ENCODE data around the gene HMGA1. TPM values are rescaled to one million over a fixed set of nuclear protein-coding genes. Genes with fewer than 3 reads are reported as not detected.
A peak's percentile ranks its signal among the peaks of the same experiment; 100 is the strongest.

The HMGA1 gene
- total RNA-seq, 1 donor from 2014 or later = 355 TPM

DNA sequence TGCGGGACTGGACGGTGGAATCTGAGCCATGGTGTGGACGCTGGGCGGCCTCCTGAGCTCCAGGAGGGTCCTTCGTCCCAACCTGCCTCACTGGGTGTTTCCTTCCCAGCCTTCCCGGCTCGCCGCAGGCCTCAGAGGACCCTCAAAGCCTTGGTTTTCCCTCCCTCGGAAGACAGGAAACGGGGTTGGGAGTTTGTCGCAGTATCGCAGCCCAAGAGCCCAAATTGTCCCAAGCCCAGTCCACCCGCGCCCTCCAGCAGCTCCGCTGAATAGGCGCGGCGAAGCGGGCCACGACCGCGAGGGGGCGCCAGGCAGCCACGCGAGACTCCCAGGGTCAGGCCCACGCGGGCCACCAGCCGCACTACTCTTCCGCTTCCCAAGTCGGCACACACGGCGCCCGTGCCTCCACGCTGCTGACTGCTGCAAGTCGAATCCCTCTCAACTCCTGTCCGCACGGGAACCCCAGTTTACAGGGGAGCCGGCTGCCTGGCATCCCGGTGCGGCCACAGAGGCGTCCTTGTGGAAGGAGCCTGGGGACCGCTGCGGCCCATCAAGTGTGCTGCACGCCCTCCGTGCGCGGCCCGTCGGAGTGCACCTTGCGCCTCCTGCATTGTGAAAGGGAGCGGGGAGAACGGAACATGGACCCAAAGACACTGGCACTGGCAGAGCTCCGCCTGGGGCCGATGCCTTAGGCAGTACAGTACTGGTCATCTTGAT is 40.4 kb upstream of the HMGA1 start:
- H3K4me1 Mint-ChIP-seq (ENCODE audit: unreplicated experiment) = no peaks in the 10 kb centered on the region
- no peaks in the 10 kb centered on the region for H3K36me3 Mint-ChIP-seq
- TF ChIP-seq CTCF (conservative IDR thresholded peaks at IDR 0.05) = peak; percentile 96
- DNase-seq (ENCODE audit: extremely low spot score, unreplicated experiment) = peak; percentile 88
- H3K9me3 Mint-ChIP-seq = no peaks in the 10 kb centered on the region
- peaks cover 8% of the 10 kb centered on the region for H3K27me3 Mint-ChIP-seq
- peak overlapping the region; percentile 79 for H3K4me3 Mint-ChIP-seq
- H3K27ac Mint-ChIP-seq = no peak overlapping the region

DNA sequence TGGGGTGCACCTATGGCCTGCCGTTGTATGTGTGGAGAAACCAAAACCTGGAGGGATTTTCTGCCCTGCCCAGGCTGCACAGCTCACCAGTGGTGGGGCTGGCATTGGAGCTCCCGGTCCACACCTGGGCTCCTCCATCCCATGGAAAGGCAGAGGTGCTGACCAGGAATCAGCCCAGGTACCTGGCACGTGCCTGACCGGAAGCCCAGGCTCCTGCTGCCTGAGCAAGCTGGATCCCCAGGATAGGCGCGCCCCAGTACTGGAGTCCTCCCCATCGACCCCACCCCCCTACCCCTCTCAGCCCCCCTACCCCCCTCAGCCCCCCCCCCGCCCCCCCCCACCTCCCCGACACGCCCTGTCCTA is 39.9 kb upstream of the HMGA1 start:
- Mint-ChIP-seq H3K27me3 (peaks cover 8% of the 10 kb centered on the region), H3K9me3 (no peaks in the 10 kb centered on the region), H3K36me3 (no peaks in the 10 kb centered on the region), H3K27ac (no peak overlapping the region), H3K4me1 (ENCODE audit: unreplicated experiment) (no peaks in the 10 kb centered on the region), H3K4me3 (peak overlapping the region; percentile 79)
- DNase-seq (ENCODE audit: extremely low spot score, unreplicated experiment) = no peak
- no peak for TF ChIP-seq CTCF (conservative IDR thresholded peaks at IDR 0.05)

- Mint-ChIP-seq H3K27me3 (peaks cover 3% of the 10 kb centered on the region), H3K4me1 (ENCODE audit: unreplicated experiment) (no peaks in the 10 kb centered on the region), H3K9me3 (no peaks in the 10 kb centered on the region), H3K36me3 (no peaks in the 10 kb centered on the region), H3K4me3 (no peak overlapping the region), H3K27ac (no peak overlapping the region)
- no peak for DNase-seq (ENCODE audit: extremely low spot score, unreplicated experiment)
- TF ChIP-seq CTCF (conservative IDR thresholded peaks at IDR 0.05) = no peak
Observed at GRCh38 chr6:34200340-34200971, 36.2 kb upstream of the HMGA1 start.

- H3K9me3 Mint-ChIP-seq = no peaks in the 10 kb centered on the region
- no peaks in the 10 kb centered on the region for H3K4me1 Mint-ChIP-seq (ENCODE audit: unreplicated experiment)
- DNase-seq (ENCODE audit: extremely low spot score, unreplicated experiment) = no peak
- H3K36me3 Mint-ChIP-seq = no peaks in the 10 kb centered on the region
- H3K27me3 Mint-ChIP-seq = no peaks in the 10 kb centered on the region
- no peak overlapping the region for H3K4me3 Mint-ChIP-seq
- no peak overlapping the region for H3K27ac Mint-ChIP-seq
- no peak for TF ChIP-seq CTCF (conservative IDR thresholded peaks at IDR 0.05)
Observed at GRCh38 chr6:34201455-34202107, 35.1 kb upstream of the HMGA1 start.

DNA sequence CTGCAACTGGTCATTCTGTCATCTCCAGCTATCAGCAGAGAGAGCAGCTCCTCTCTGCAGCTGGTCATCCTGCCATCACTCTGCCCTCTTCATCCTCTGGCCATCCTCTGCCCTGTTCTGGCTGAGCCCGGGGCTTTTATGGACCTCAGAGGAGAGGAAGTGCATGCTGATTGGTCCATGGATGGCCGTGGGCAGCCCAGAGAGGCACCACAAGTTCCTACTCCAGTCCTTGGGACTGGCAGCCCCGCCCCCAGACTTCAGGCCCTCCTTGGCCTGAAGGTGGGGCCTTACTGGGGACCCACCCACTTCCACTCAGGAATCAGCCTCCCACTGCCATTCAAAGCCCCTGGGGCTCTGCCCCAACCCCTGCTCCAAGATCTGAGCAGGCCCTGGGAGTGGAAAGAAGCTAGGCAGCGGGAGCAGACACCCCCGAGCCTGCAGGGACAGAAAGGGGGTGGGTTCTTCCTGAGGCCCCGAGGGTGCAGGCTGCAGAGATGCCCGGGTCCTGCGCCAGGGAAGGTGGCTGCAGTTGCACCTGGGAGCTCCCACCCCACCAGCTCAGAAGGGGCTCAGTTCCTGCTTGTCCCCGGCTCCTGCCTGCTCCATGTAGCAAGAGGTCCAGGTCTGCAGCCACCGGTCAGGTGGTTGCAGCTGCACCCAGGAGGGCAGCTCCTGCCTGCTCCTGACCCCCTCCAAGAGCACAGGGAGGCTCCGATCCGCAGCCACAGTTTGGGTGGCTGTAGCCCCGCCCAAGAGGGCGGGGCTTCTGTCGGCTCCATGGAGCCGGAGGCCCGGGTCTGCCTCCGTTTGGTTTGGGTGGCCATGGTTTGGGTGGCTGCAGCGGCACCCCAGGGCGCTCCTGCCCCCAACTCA is 34.1 kb upstream of the HMGA1 start:
- Mint-ChIP-seq H3K27ac (no peak overlapping the region), H3K4me1 (ENCODE audit: unreplicated experiment) (no peaks in the 10 kb centered on the region), H3K4me3 (no peak overlapping the region), H3K36me3 (no peaks in the 10 kb centered on the region), H3K9me3 (no peaks in the 10 kb centered on the region), H3K27me3 (no peaks in the 10 kb centered on the region)
- TF ChIP-seq CTCF (conservative IDR thresholded peaks at IDR 0.05) = no peak
- DNase-seq (ENCODE audit: extremely low spot score, unreplicated experiment) = no peak
